Liver (tissue), 9 donors: ENCODE measurements around the gene APPBP2. TPM values are rescaled to one million over a fixed set of nuclear protein-coding genes. Genes with fewer than 3 reads are reported as not detected.

Experiments
- DNase-seq: peaks from one replicate; pipeline ENCODE4 v3.0.0-alpha.2; 2017; ENCODE audit warnings: low spot score
- H3K27ac ChIP-seq, 2 donors: one replicate each; pipeline ENCODE4 v1.7.0; 2013; ENCODE audit warnings: inconsistent platforms in 2 of 2, low read length in 2 of 2, control low read depth in 1 of 2, low read depth in 1 of 2, mild to moderate bottlenecking in 1 of 2
- H3K27me3 ChIP-seq, 4 donors: one replicate each; pipeline versions ENCODE4 v1.6.1 to v1.7.0; 2013; ENCODE audit warnings: low read length in 3 of 4, inconsistent platforms in 1 of 4, mild to moderate bottlenecking in 1 of 4, moderate library complexity in 1 of 4; ENCODE audit not compliant: control insufficient read depth in 4 of 4, insufficient read depth in 4 of 4
- H3K36me3 ChIP-seq, 4 donors: one replicate each; pipeline versions ENCODE4 v1.6.1 to v1.7.0; 2013; ENCODE audit warnings: low read length in 3 of 4, mild to moderate bottlenecking in 3 of 4, low read depth in 1 of 4, moderate library complexity in 1 of 4; ENCODE audit not compliant: control insufficient read depth in 4 of 4, insufficient read depth in 3 of 4
- H3K4me1 ChIP-seq, 4 donors: one replicate each; pipeline versions ENCODE4 v1.6.1 to v1.7.0; 2013; ENCODE audit warnings: low read length in 3 of 4, mild to moderate bottlenecking in 3 of 4, moderate library complexity in 1 of 4; ENCODE audit not compliant: control insufficient read depth in 4 of 4, insufficient read depth in 4 of 4
- H3K4me3 ChIP-seq, 3 donors: one replicate each; pipeline versions ENCODE4 v1.6.1 to v1.7.0; 2013; ENCODE audit warnings: low read length in 3 of 3, control low read depth in 1 of 3, low read depth in 1 of 3, mild to moderate bottlenecking in 1 of 3
- H3K9ac ChIP-seq, 2 donors: one replicate each; pipeline ENCODE4 v1.7.0; 2013; ENCODE audit warnings: low read length in 2 of 2, mild to moderate bottlenecking in 2 of 2, moderate library complexity in 2 of 2, control low read depth in 1 of 2, low read depth in 1 of 2
- H3K9me3 ChIP-seq, 4 donors: one replicate each; pipeline versions ENCODE4 v1.6.1 to v1.7.0; 2013; ENCODE audit warnings: low read length in 3 of 4; ENCODE audit not compliant: control insufficient read depth in 4 of 4
- ATF3 ChIP-seq: IDR thresholded peaks from 2 replicates; pipeline ENCODE4 v1.6.1; 2016; ENCODE audit warnings: antibody characterized with exemption
- FOXA1 ChIP-seq: IDR thresholded peaks from 2 replicates; pipeline ENCODE4 v1.6.1; 2016; ENCODE audit warnings: antibody characterized with exemption
- HNF4G ChIP-seq: IDR thresholded peaks from 2 replicates; pipeline ENCODE4 v1.6.1; 2016; ENCODE audit warnings: antibody characterized with exemption
- JUND ChIP-seq, 2 donors: IDR thresholded peaks; 2 replicates each; pipeline ENCODE4 v1.6.1; 2016; ENCODE audit warnings: antibody characterized with exemption in 2 of 2
- MAX ChIP-seq: IDR thresholded peaks from 2 replicates; pipeline ENCODE4 v1.6.1; 2016; ENCODE audit warnings: antibody characterized with exemption
- REST ChIP-seq: IDR thresholded peaks from 2 replicates; pipeline ENCODE4 v1.6.1; 2016; ENCODE audit warnings: antibody characterized with exemption, mild to moderate bottlenecking
- SP1 ChIP-seq: IDR thresholded peaks from 2 replicates; pipeline ENCODE4 v1.6.1; 2018; ENCODE audit warnings: antibody characterized with exemption, mild to moderate bottlenecking
- TAF1 ChIP-seq: conservative IDR thresholded peaks from 2 replicates; pipeline ENCODE4 v1.6.1; 2016; ENCODE audit warnings: antibody characterized with exemption, mild to moderate bottlenecking
- YY1 ChIP-seq: IDR thresholded peaks from 2 replicates; pipeline ENCODE4 v1.6.1; 2016; ENCODE audit warnings: antibody characterized with exemption, mild to moderate bottlenecking
- WGBS: extraction: QIAGEN DNeasy Blood & Tissue Kit; methylation state at CpG from one replicate; pipeline ENCODE4 v1.1.7; 2013; 5-methylcytosine and 5-hydroxymethylcytosine counted together
- polyA plus RNA-seq, 2 donors: library from polyadenylated mRNA; stranded (reverse) in 1 of 2; unstranded in 1 of 2; fragments of 200-250 nt in 1 of 2; fragments of >200 nt in 1 of 2; fragmentation: Nextera tagmentation in 1 of 2; extraction: Ambion mirVana in 1 of 2; gene quantifications; one replicate each; pipeline versions ENCODE4 v1.2.1 to v1.2.3, GENCODE V29; 2013 to 2015
- total RNA-seq, 2 donors: library from RNA; depleted of rRNA; stranded (reverse); fragments of >200 nt; gene quantifications; one replicate each; pipeline ENCODE4 v1.2.3, GENCODE V29; 2014
- donor health status: healthy.
- donor health status: healthy.
- donor health status: healthy.
- donor health status: healthy.
- donor health status: healthy.

APPBP2 gene
- total and polyA plus RNA-seq, 4 donors = 4.6 to 17.3 (median 9.2) TPM

- WGBS = 96% methylated on average over 4 of the region's 4 CpGs
- TF ChIP-seq MAX = no peak
- Histone ChIP-seq H3K4me3 (no peak overlapping the region), H3K4me1 (peaks cover 0 to 3% (median 0%) of the 10 kb centered on the region in 4 donors), H3K9me3 (no peaks in the 10 kb centered on the region), H3K36me3 (peaks cover under 1 to 13% (median 6%) of the 10 kb centered on the region in 4 donors), H3K27ac (no peak overlapping the region), H3K27me3 (no peaks in the 10 kb centered on the region), H3K9ac (no peak overlapping the region)
- DNase-seq = no peak
These were observed 23.9 kb downstream of the APPBP2 start for GRCh38 chr17:60502145-60502544.

- TF ChIP-seq YY1 = no peak
- no peak for TF ChIP-seq MAX
- TF ChIP-seq REST = no peak
- no peak for TF ChIP-seq JUND (IDR thresholded peaks at IDR 0.05)
- TF ChIP-seq SP1 = no peak
- no peaks in the 10 kb centered on the region for H3K9me3 ChIP-seq
- no peak overlapping the region for H3K4me3 ChIP-seq
- DNase-seq = no peak
- no peak overlapping the region for H3K9ac ChIP-seq
- peaks cover 0 to 3% (median 0%) of the 10 kb centered on the region in 4 donors for H3K4me1 ChIP-seq
- peaks cover 3 to 16% (median 7%) of the 10 kb centered on the region in 4 donors for H3K36me3 ChIP-seq
- WGBS = 89% methylated on average over 2 of the region's 2 CpGs
- H3K27me3 ChIP-seq = no peaks in the 10 kb centered on the region
- no peak overlapping the region for H3K27ac ChIP-seq
These were observed 24.5 kb downstream of the APPBP2 start for GRCh38 chr17:60501589-60501988.

- no peak for DNase-seq
- Histone ChIP-seq H3K27me3 (no peaks in the 10 kb centered on the region), H3K27ac (no peak overlapping the region), H3K9ac (no peak overlapping the region), H3K9me3 (no peaks in the 10 kb centered on the region), H3K36me3 (peaks cover 5 to 32% (median 28%) of the 10 kb centered on the region in 4 donors), H3K4me3 (no peak overlapping the region), H3K4me1 (peaks cover 0 to 1% (median 0%) of the 10 kb centered on the region in 4 donors)
- TF ChIP-seq ATF3 (no peak), TAF1 (no peak), HNF4G (no peak), FOXA1 (no peak)
These were observed 30.0 kb downstream of the APPBP2 start for GRCh38 chr17:60496041-60496440.

- Histone ChIP-seq H3K9ac (no peak overlapping the region), H3K36me3 (peaks cover 5 to 34% (median 28%) of the 10 kb centered on the region in 4 donors), H3K4me1 (peaks cover 0 to 1% (median 0%) of the 10 kb centered on the region in 4 donors), H3K4me3 (no peak overlapping the region), H3K9me3 (no peaks in the 10 kb centered on the region), H3K27ac (no peak overlapping the region), H3K27me3 (no peaks in the 10 kb centered on the region)
- TF ChIP-seq FOXA1 = no peak
- no peak for DNase-seq
- 98% methylated on average over 2 of the region's 2 CpGs for WGBS
These were observed 30.8 kb downstream of the APPBP2 start for GRCh38 chr17:60495260-60495659.
